Calu3 (cell line): ENCODE measurements around the gene CDKN2AIP. TPM values are rescaled to one million over a fixed set of nuclear protein-coding genes. Genes with fewer than 3 reads are reported as not detected.
"Not testable (repeated sequence)": the region's sequence is repeated elsewhere in the genome, so short reads cannot be mapped to it uniquely, and the experiment has no call there.

Source experiments
- BruUV-seq: library from RNA; stranded (reverse); fragments of 400-500 nt; replicated peaks from 2 replicates; lab custom pipeline; 2021; lab: Mats Ljungman, UMichigan
- CTCF ChIA-PET: fragments of 300-600 bp; sonication (Branson Sonifier 250); formaldehyde crosslinking; loops from one replicate; lab custom pipeline; 2022; ENCODE audit warnings: antibody characterized with exemption; lab: Charles Lee
- DNase-seq: peaks from one replicate; pipeline ENCODE4 v3.0.0; 2022
- H3K27ac Mint-ChIP-seq: one replicate; pipeline ENCODE4 v1.8.0; 2022; ENCODE audit warnings: mixed read lengths; ENCODE audit not compliant: unreplicated experiment
- H3K27me3 Mint-ChIP-seq: one replicate; pipeline ENCODE4 v1.8.0; 2022; ENCODE audit warnings: mixed read lengths; ENCODE audit not compliant: unreplicated experiment
- H3K36me3 Mint-ChIP-seq: one replicate; pipeline ENCODE4 v1.8.0; 2022; ENCODE audit warnings: mild to moderate bottlenecking, moderate library complexity, mixed read lengths; ENCODE audit not compliant: insufficient read depth, unreplicated experiment
- H3K4me1 Mint-ChIP-seq: one replicate; pipeline ENCODE4 v1.8.0; 2022; ENCODE audit warnings: mild to moderate bottlenecking, low read depth, mixed read lengths; ENCODE audit not compliant: unreplicated experiment
- H3K4me3 Mint-ChIP-seq: one replicate; pipeline ENCODE4 v1.8.0; 2022; ENCODE audit warnings: mild to moderate bottlenecking, low read depth, moderate library complexity, mixed read lengths; ENCODE audit not compliant: unreplicated experiment
- H3K9me3 Mint-ChIP-seq: one replicate; pipeline ENCODE4 v1.8.0; 2022; ENCODE audit warnings: low read depth, mixed read lengths; ENCODE audit not compliant: unreplicated experiment
- CTCF ChIP-seq: fragments of 200-600 bp; IDR thresholded peaks from one replicate; pipeline ENCODE4 v1.8.0; 2022; ENCODE audit warnings: antibody characterized with exemption; ENCODE audit not compliant: unreplicated experiment
- intact Hi-C: fragments of 100-400 bp; cut with micrococcal nuclease; formaldehyde crosslinking; loops from one replicate; pipeline ENCODE4 v1.10.0; 2022; ENCODE audit not compliant: unreplicated experiment
- total RNA-seq: library from RNA; stranded (reverse); gene quantifications from 2 replicates; pipeline ENCODE4 v1.2.3, GENCODE V29; 2022

Gene CDKN2AIP
- total RNA-seq, 1 experiment from 2014 or later = 17.5 TPM

DNA sequence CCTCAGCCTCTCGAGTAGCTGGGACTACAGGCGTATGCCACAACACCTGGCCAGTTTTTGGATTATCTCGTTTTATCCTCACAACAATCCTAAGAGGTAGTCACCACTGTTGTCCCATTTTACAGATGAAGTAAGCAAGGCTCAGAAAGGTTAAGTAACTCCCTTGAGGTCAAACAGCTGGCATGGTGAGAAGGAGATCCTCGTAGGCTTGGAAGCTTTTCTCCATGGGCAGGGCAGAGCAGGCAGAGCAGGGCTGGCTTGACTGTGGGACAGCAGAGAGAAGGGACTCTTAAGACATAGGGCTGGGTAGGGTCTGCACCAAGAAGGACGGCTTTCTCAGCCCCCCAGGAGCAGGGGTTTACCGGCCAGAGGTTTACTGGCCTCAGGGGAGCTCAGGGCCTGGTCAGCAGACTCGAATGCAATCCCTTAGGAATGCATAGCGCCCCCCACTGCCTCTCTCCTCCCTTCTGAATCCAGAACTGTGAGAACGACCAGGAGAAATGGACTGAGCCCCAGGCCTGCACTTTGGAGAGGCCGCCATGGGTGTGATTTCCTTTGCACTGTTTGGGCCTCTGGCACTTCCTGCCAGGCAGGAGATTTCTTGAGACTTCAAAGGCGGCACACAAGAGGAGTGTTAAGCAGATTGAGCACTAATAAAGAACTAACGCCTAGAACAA, 14.0 kb upstream of the CDKN2AIP start:
- no peak for DNase-seq
- intact Hi-C loops = no loop called here
- CTCF ChIA-PET = no interaction called here
- Mint-ChIP-seq H3K27ac (no peak overlapping the region), H3K4me1 (no peaks in the 10 kb centered on the region), H3K36me3 (no peaks in the 10 kb centered on the region), H3K9me3 (no peaks in the 10 kb centered on the region), H3K27me3 (no peaks in the 10 kb centered on the region), H3K4me3 (no peak overlapping the region)
- TF ChIP-seq CTCF = no peak
- no TSS peak for BruUV-seq

- DNase-seq = no peak
- intact Hi-C loops = no loop called here
- no peak for TF ChIP-seq CTCF
- no peaks in the 10 kb centered on the region for H3K27me3 Mint-ChIP-seq
- CTCF ChIA-PET = interaction anchor here (0.5 kb wide), 1 partner anchor 124 kb away, joined by 4 read pairs; no protein-coding TSS in a partner anchor
- no peak overlapping the region for H3K4me3 Mint-ChIP-seq
- no peaks in the 10 kb centered on the region for H3K9me3 Mint-ChIP-seq
- no peak overlapping the region for H3K27ac Mint-ChIP-seq
- H3K36me3 Mint-ChIP-seq = no peaks in the 10 kb centered on the region
- no peaks in the 10 kb centered on the region for H3K4me1 Mint-ChIP-seq
- no TSS peak for BruUV-seq
Observed at GRCh38 chr4:183430994-183431347, 13.5 kb upstream of the CDKN2AIP start.

- BruUV-seq = no TSS peak
- DNase-seq = no peak
- no peaks in the 10 kb centered on the region for H3K27me3 Mint-ChIP-seq
- H3K4me3 Mint-ChIP-seq = no peak overlapping the region
- no peaks in the 10 kb centered on the region for H3K4me1 Mint-ChIP-seq
- no peaks in the 10 kb centered on the region for H3K36me3 Mint-ChIP-seq
- TF ChIP-seq CTCF = no peak
- no peak overlapping the region for H3K27ac Mint-ChIP-seq
- intact Hi-C loops = no loop called here
- CTCF ChIA-PET = interaction anchor here (0.5 kb wide), 1 partner anchor 124 kb away, joined by 4 read pairs; no protein-coding TSS in a partner anchor
- H3K9me3 Mint-ChIP-seq = no peaks in the 10 kb centered on the region
Observed at GRCh38 chr4:183431614-183432013, 12.8 kb upstream of the CDKN2AIP start.

- H3K27ac Mint-ChIP-seq, H3K36me3 Mint-ChIP-seq, CTCF ChIA-PET, BruUV-seq, H3K9me3 Mint-ChIP-seq, H3K4me1 Mint-ChIP-seq, intact Hi-C loops, H3K4me3 Mint-ChIP-seq, DNase-seq, H3K27me3 Mint-ChIP-seq: not testable (repeated sequence)
Observed at GRCh38 chr4:183433183-183433582, 11.3 kb upstream of the CDKN2AIP start.

DNA sequence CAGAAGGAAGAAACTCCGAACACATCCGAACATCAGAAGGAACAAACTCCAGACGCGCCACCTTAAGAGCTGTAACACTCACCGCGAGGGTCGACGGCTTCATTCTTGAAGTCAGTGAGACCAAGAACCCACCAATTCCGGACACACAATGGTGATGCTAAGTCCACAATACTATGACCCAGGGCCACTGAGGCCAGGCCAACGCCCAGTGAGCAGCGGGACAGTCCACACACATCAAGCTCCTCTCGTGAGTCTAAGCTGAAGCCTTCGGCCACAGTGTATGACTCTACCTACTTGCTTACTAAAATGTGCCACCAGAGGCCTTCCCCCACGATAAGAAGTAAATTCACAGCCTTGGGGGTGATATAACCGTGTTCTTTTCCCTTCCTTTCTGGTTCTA, 10.2 kb upstream of the CDKN2AIP start:
- Mint-ChIP-seq H3K4me1 (peaks cover 18% of the 10 kb centered on the region), H3K27me3 (no peaks in the 10 kb centered on the region), H3K9me3 (no peaks in the 10 kb centered on the region), H3K4me3 (no peak overlapping the region), H3K27ac (no peak overlapping the region), H3K36me3 (peaks cover 8% of the 10 kb centered on the region)
- intact Hi-C loops = no loop called here
- CTCF ChIA-PET = no interaction called here
- BruUV-seq = no TSS peak
- DNase-seq = no peak
- no peak for TF ChIP-seq CTCF
